Measurements from ENCODE around the gene ACTG2.

DNA sequence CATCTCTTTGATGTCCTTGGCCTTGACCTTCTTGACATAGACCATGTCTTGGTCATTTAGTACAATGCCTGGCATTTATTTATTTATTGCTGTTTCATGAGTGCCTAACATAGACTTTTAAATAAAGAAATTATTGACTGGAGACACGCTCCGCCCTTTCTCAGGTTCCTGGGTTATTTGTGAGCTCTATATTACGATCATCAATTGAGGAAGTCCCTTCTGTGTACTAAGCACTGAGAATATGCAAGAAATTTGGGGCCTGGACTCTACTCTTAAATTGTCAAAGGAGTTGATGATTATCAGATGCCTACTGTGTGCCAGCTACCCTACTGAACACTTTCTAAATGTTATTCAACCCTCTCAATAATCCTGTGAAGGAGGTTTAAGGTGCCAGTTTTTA is 72.2 kb downstream of the ACTG2 start:
- TF ChIP-seq, protein P1, sequence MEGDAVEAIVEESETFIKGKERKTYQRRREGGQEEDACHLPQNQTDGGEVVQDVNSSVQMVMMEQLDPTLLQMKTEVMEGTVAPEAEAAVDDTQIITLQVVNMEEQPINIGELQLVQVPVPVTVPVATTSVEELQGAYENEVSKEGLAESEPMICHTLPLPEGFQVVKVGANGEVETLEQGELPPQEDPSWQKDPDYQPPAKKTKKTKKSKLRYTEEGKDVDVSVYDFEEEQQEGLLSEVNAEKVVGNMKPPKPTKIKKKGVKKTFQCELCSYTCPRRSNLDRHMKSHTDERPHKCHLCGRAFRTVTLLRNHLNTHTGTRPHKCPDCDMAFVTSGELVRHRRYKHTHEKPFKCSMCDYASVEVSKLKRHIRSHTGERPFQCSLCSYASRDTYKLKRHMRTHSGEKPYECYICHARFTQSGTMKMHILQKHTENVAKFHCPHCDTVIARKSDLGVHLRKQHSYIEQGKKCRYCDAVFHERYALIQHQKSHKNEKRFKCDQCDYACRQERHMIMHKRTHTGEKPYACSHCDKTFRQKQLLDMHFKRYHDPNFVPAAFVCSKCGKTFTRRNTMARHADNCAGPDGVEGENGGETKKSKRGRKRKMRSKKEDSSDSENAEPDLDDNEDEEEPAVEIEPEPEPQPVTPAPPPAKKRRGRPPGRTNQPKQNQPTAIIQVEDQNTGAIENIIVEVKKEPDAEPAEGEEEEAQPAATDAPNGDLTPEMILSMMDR (IDR thresholded peaks at IDR 0.05), result no peak
- TF ChIP-seq POLR2AphosphoS5 (IDR thresholded peaks at IDR 0.05) (no peak), POLR2A (IDR thresholded peaks at IDR 0.05) (no peak)

Measured in breast epithelium (tissue), 3 donors.